ENCODE results near the gene ZNF17. TPM values are rescaled to one million over a fixed set of nuclear protein-coding genes. Genes with fewer than 3 reads are reported as not detected.

ZNF17 gene
- total RNA-seq, 2 donors from 2014 or later, result 10.8 to 14.5 TPM

DNA sequence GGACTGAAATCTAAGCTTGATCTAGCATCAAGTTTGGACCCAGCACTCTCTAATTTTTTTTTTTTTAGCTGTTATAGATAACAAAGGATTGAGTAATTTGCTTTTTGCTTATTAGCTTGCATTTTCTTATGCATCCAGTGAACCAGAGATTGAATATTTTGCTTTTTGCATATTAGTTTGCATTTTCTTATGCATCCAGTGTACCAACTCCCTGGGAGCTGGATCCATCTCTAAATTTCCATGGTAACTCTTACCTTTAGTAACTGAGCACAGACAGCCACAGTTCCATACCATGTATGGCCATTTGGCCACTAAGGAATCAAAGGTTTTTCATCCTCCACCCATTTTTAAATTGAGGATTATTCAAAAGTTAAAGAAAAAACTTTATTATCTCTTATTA is 30.0 kb upstream of the ZNF17 start:
- H3K36me3 ChIP-seq, result peaks cover 10 to 13% of the 10 kb centered on the region in 2 donors
- H3K4me3 ChIP-seq, result no peak overlapping the region
- no peaks in the 10 kb centered on the region for H3K9me3 ChIP-seq
- intact Hi-C loops (cut with DNase I), result no loop called here
- no peak overlapping the region for H3K27ac ChIP-seq
- H3K27me3 ChIP-seq (replicated peaks; ENCODE audit: insufficient read depth), result no peaks in the 10 kb centered on the region
- TF ChIP-seq, protein P1, sequence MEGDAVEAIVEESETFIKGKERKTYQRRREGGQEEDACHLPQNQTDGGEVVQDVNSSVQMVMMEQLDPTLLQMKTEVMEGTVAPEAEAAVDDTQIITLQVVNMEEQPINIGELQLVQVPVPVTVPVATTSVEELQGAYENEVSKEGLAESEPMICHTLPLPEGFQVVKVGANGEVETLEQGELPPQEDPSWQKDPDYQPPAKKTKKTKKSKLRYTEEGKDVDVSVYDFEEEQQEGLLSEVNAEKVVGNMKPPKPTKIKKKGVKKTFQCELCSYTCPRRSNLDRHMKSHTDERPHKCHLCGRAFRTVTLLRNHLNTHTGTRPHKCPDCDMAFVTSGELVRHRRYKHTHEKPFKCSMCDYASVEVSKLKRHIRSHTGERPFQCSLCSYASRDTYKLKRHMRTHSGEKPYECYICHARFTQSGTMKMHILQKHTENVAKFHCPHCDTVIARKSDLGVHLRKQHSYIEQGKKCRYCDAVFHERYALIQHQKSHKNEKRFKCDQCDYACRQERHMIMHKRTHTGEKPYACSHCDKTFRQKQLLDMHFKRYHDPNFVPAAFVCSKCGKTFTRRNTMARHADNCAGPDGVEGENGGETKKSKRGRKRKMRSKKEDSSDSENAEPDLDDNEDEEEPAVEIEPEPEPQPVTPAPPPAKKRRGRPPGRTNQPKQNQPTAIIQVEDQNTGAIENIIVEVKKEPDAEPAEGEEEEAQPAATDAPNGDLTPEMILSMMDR (IDR thresholded peaks at IDR 0.05), result no peak
- no peak for TF ChIP-seq POLR2A (IDR thresholded peaks at IDR 0.05)
- no peak for TF ChIP-seq POLR2AphosphoS5 (IDR thresholded peaks at IDR 0.05)
- DNase-seq (ENCODE audit: low spot score), result no peak
- H3K4me1 ChIP-seq (replicated peaks), result no peaks in the 10 kb centered on the region

DNA sequence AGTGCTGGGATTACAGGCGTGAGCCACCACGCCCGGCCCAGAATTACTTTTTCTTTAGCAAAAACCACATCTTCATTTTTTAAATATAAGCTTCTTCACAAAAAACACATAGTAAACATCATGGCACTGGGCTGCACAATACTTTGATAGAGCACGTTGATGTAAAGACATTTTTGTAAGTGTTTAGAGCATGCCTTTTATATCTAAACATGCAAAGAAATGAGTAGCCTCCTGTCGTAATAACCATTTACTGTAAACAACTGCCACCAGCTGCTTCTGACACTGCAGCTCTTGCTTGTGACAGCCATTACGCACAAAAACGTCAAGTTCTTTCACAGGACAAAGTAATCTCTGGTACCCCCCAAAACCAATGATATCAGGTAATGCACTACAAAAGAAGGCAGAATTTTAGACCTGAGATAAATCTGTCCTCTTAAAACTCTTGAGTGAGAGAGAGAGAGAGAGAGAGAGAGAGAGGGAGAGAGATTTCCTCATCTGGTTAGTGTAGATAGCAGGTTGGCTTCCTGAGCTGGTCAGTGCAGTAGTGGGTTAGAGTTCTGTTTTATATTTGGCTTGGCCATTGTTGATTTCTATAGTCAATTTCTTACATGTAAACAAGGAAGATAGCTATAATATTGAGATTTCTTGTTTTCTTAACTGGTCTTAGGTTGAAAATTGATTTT is 28.0 kb upstream of the ZNF17 start:
- no peaks in the 10 kb centered on the region for H3K9me3 ChIP-seq
- DNase-seq (ENCODE audit: low spot score), result no peak
- no peak overlapping the region for H3K27ac ChIP-seq
- no peaks in the 10 kb centered on the region for H3K4me1 ChIP-seq (replicated peaks)
- WGBS, result 83% methylated on average over 7 of the region's 7 CpGs
- no peaks in the 10 kb centered on the region for H3K27me3 ChIP-seq (replicated peaks; ENCODE audit: insufficient read depth)
- H3K36me3 ChIP-seq, result peaks cover under 1 to 2% of the 10 kb centered on the region in 2 donors
- no peak overlapping the region for H3K4me3 ChIP-seq
- intact Hi-C loops (cut with DNase I), result no loop called here
- TF ChIP-seq POLR2A (IDR thresholded peaks at IDR 0.05), result no peak
- no peak for TF ChIP-seq POLR2AphosphoS5 (IDR thresholded peaks at IDR 0.05)
- TF ChIP-seq, protein P1 (IDR thresholded peaks at IDR 0.05), result no peak

DNA sequence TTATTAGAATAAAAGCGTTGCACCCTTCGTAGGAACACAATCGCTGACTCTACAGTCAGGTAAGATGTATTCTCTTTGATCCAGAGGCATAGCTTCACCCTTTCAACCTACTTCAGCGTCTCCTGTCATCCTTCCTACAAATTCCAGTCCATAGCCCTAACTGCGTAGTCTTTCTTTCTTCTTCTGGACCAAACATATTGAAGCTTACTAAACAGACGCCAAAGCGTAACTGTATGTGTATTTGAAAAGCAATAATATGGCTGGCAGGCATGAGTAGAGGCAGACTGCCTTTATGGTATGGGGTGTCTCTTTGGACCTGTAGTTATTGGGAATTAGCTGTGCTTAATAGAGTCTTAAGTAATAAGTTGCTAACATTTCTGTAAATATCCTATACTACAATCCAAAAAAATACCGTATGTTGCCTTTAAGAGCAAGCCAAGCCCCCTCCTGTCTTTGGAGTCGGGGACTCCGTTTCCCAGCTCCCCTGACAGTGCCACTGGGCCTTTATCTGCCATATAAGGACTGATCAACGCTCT is 21.7 kb upstream of the ZNF17 start:
- H3K9me3 ChIP-seq, result no peaks in the 10 kb centered on the region
- no peaks in the 10 kb centered on the region for H3K36me3 ChIP-seq
- peak overlapping the region; percentile 86 to 91 for H3K27ac ChIP-seq
- DNase-seq (ENCODE audit: low spot score), result no peak
- TF ChIP-seq, protein P1 (IDR thresholded peaks at IDR 0.05), result no peak
- TF ChIP-seq POLR2AphosphoS5 (IDR thresholded peaks at IDR 0.05), result no peak
- no peak for TF ChIP-seq POLR2A (IDR thresholded peaks at IDR 0.05)
- intact Hi-C loops (cut with DNase I), result no loop called here
- H3K27me3 ChIP-seq (replicated peaks; ENCODE audit: insufficient read depth), result no peaks in the 10 kb centered on the region
- H3K4me3 ChIP-seq, result peak overlapping the region; percentile 62 to 75
- 57% methylated on average over 11 of the region's 11 CpGs for WGBS
- H3K4me1 ChIP-seq (replicated peaks), result no peaks in the 10 kb centered on the region

DNA sequence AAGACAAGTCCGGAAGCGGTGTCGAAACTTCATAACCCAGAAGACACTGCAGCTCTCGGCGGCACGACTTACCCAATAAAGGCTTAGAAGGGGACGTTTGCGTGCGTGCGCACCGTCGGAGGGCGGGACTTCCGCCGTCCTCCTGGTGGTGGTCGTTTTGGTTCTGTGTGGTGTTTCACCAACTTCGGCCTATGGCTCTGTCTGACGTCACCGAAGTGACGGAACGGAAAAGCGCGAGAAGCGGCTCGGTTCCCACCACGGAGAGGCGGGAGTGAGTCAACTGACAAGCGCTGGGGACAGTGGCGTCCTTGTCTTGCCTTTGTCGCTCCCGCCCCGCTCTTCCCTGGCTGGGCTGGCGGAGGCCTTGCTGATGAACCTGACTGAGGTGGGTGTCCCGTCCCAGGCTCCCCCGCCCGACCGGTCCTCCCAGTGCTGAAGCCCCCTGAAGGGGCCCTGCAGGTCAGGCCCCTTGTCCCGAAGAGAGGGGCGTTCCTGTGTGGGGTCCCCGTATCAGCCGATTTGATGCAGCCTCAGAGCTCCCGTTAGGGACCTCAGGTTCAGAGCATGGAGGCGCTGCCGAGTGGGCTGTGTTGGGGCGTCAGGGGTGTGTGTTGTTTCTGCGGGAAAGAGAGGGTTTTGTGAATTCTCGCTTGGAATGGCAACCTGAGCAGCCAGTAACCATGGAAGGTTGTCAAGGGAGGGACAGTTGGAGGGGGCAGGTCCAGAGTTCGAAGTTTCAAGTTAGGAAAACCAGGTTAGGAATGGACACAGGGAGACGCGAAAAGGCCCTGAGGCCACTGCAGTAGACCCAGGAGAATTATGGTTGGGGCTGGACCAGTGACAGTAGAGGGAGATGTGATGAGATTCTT is 21.0 kb upstream of the ZNF17 start, which contains the start of gene ZNF548:
ZNF548 (plus strand) TSS at position 125 of the 869 bp plus-strand sequence; CDS start at position 371, 246 bp downstream.
- peak; percentile 95 for DNase-seq (ENCODE audit: low spot score)
- Histone ChIP-seq H3K9me3 (no peaks in the 10 kb centered on the region), H3K4me3 (peak within 1 kb of the TSS; percentile 62 to 75), H3K27me3 (replicated peaks; ENCODE audit: insufficient read depth) (no peaks in the 10 kb centered on the region), H3K4me1 (replicated peaks) (no peaks in the 10 kb centered on the region), H3K27ac (peak within 1 kb of the TSS; percentile 86 to 91), H3K36me3 (no peaks in the 10 kb centered on the region)
- TF ChIP-seq, protein P1 (IDR thresholded peaks at IDR 0.05), result peak in 2 of 4 experiments; percentile 51 to 70
- TF ChIP-seq POLR2AphosphoS5 (IDR thresholded peaks at IDR 0.05) (peak; percentile 99), POLR2A (IDR thresholded peaks at IDR 0.05) (peak; percentile 41)
- WGBS, result under 1% methylated on average over 45 of the region's 50 CpGs
- intact Hi-C loops (cut with DNase I), result no loop called here

Data from prostate gland (tissue), 2 donors.